Loucy (cell line): ENCODE data around the gene HOMER1.

Source experiments
- H2AFZ ChIP-seq: fragments of 200-600 bp; sonication (generic); 2 replicates; pipeline ENCODE4 v1.6.0; 2016; ENCODE audit warnings: antibody characterized with exemption, mild to moderate bottlenecking, low read length, moderate library complexity
- H3F3A ChIP-seq: fragments of 200-600 bp; 2 replicates; pipeline ENCODE4 v1.6.0; 2016; ENCODE audit warnings: antibody characterized with exemption, low read depth, mild to moderate bottlenecking
- H3K27me3 ChIP-seq: fragments of 200-600 bp; sonication (generic); 2 replicates; pipeline ENCODE4 v1.6.1; 2014; ENCODE audit warnings: low read length, mild to moderate bottlenecking; ENCODE audit not compliant: insufficient read depth, poor library complexity, severe bottlenecking
- H3K36me3 ChIP-seq: fragments of 200-600 bp; sonication (generic); 2 replicates; pipeline ENCODE4 v1.6.1; 2016; ENCODE audit warnings: low read length; ENCODE audit not compliant: insufficient read depth
- H3K4me1 ChIP-seq: fragments of 200-600 bp; sonication (generic); 2 replicates; pipeline ENCODE4 v1.5.1; 2014; ENCODE audit warnings: low read length, mild to moderate bottlenecking; ENCODE audit not compliant: insufficient read depth, poor library complexity, severe bottlenecking
- H3K4me2 ChIP-seq: fragments of 200-600 bp; sonication (generic); 2 replicates; pipeline ENCODE4 v1.6.0; 2014; ENCODE audit warnings: antibody characterized with exemption, low read length, low read depth, mild to moderate bottlenecking; ENCODE audit not compliant: poor library complexity, severe bottlenecking
- H3K4me3 ChIP-seq: fragments of 200-600 bp; sonication (generic); 2 replicates; pipeline ENCODE4 v1.5.1; 2014; ENCODE audit warnings: low read length, mild to moderate bottlenecking, mixed read lengths; ENCODE audit not compliant: poor library complexity, severe bottlenecking
- H3K79me2 ChIP-seq: fragments of 200-600 bp; sonication (generic); 2 replicates; pipeline ENCODE4 v1.6.1; 2014; ENCODE audit warnings: low read length; ENCODE audit not compliant: insufficient read depth
- H3K9ac ChIP-seq: fragments of 200-600 bp; sonication (generic); 2 replicates; pipeline ENCODE4 v1.6.0; 2014; ENCODE audit warnings: mild to moderate bottlenecking, low read depth, low read length, moderate library complexity; ENCODE audit not compliant: poor library complexity, severe bottlenecking
- H3K9me2 ChIP-seq: fragments of 200-600 bp; sonication (generic); replicated peaks from 2 replicates; pipeline ENCODE4 v1.6.1; 2016; ENCODE audit warnings: low read depth, low read length, mixed read lengths
- H3K9me3 ChIP-seq: fragments of 200-600 bp; sonication (generic); 2 replicates; pipeline ENCODE4 v1.6.1; 2014; ENCODE audit warnings: mild to moderate bottlenecking, antibody characterized with exemption, low read length, low read depth; ENCODE audit not compliant: insufficient read depth
- H4K20me1 ChIP-seq: fragments of 200-600 bp; sonication (generic); 2 replicates; pipeline ENCODE4 v1.6.0; 2014; ENCODE audit warnings: antibody characterized with exemption, low read length, mild to moderate bottlenecking; ENCODE audit not compliant: insufficient read depth, poor library complexity, severe bottlenecking
- CTCF ChIP-seq: fragments of 200-600 bp; sonication (generic); conservative IDR thresholded peaks from 2 replicates; pipeline ENCODE4 v1.5.1; 2014; ENCODE audit warnings: mild to moderate bottlenecking, antibody characterized with exemption, low read length
- EZH2phosphoT487 ChIP-seq: fragments of 200-600 bp; IDR thresholded peaks from 2 replicates; pipeline ENCODE4 v1.6.1; 2018; ENCODE audit warnings: antibody characterized with exemption, mild to moderate bottlenecking, moderate library complexity, borderline replicate concordance

Gene HOMER1

GRCh38 chr5:79480991-79481390, 32.9 kb downstream of the HOMER1 start:
- Histone ChIP-seq H3K36me3 (no peaks in the 10 kb centered on the region), H3K9me2 (no peaks in the 10 kb centered on the region), H3F3A (no peaks in the 10 kb centered on the region), H2AFZ (no peak overlapping the region), H3K27me3 (no peaks in the 10 kb centered on the region), H3K79me2 (peaks cover 10% of the 10 kb centered on the region), H3K9ac (no peak overlapping the region), H3K4me1 (no peaks in the 10 kb centered on the region), H3K4me3 (no peak overlapping the region), H3K9me3 (no peaks in the 10 kb centered on the region; the same call in 1 of the 2 replicates), H4K20me1 (no peaks in the 10 kb centered on the region), H3K4me2 (no peak overlapping the region)
- no peak for TF ChIP-seq CTCF

DNA sequence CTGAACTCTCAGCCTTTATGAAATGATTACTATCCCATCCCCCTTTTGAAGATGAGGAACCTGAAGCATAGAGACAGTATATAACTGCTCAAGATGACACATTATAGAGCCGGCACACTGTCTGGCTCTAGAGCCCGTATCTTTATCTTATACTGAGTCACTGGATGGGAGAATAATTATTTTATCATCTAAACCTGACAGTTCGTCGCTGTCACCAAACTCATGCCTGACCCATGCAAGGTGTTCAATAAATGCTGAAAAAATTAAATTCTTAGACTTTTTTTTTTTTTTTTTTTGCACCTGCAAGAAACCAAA, 38.8 kb downstream of the HOMER1 start:
- Histone ChIP-seq H3K4me1 (peaks cover 6% of the 10 kb centered on the region), H3K9me2 (no peaks in the 10 kb centered on the region), H2AFZ (no peak overlapping the region), H3K9ac (no peak overlapping the region), H3K36me3 (no peaks in the 10 kb centered on the region), H3K27me3 (no peaks in the 10 kb centered on the region), H3F3A (no peaks in the 10 kb centered on the region), H3K79me2 (peaks cover 6% of the 10 kb centered on the region; the same call in 1 of the 2 replicates), H3K4me2 (peak overlapping the region; percentile 7), H3K9me3 (no peaks in the 10 kb centered on the region), H4K20me1 (no peaks in the 10 kb centered on the region), H3K4me3 (no peak overlapping the region)
- TF ChIP-seq CTCF (no peak), EZH2phosphoT487 (no peak)

- peaks cover 6% of the 10 kb centered on the region for H3K4me1 ChIP-seq
- H3K4me3 ChIP-seq, result no peak overlapping the region
- no peaks in the 10 kb centered on the region for H4K20me1 ChIP-seq
- no peak overlapping the region for H2AFZ ChIP-seq
- H3K79me2 ChIP-seq, result peaks cover 6% of the 10 kb centered on the region; the same call in 1 of the 2 replicates
- no peaks in the 10 kb centered on the region for H3K27me3 ChIP-seq
- H3K4me2 ChIP-seq, result peak overlapping the region; percentile 7
- no peaks in the 10 kb centered on the region for H3K9me2 ChIP-seq
- no peaks in the 10 kb centered on the region for H3F3A ChIP-seq
- no peak for TF ChIP-seq EZH2phosphoT487
- no peak for TF ChIP-seq CTCF
- H3K9me3 ChIP-seq, result no peaks in the 10 kb centered on the region
- H3K36me3 ChIP-seq, result no peaks in the 10 kb centered on the region
- no peak overlapping the region for H3K9ac ChIP-seq
These were observed 39.4 kb downstream of the HOMER1 start for GRCh38 chr5:79474367-79475151.
